GM18499 (cell line): ENCODE measurements around the gene DVL3.
A peak's percentile ranks its signal among the peaks of the same experiment; 100 is the strongest.

Experiments used
- ATAC-seq: cut with Tn5 transposase; IDR thresholded peaks from one replicate; pipeline ENCODE4 v1.9.1; 2021; ENCODE audit warnings: moderate number of reproducible peaks; ENCODE audit not compliant: insufficient read depth, unreplicated experiment

The DVL3 gene

DNA sequence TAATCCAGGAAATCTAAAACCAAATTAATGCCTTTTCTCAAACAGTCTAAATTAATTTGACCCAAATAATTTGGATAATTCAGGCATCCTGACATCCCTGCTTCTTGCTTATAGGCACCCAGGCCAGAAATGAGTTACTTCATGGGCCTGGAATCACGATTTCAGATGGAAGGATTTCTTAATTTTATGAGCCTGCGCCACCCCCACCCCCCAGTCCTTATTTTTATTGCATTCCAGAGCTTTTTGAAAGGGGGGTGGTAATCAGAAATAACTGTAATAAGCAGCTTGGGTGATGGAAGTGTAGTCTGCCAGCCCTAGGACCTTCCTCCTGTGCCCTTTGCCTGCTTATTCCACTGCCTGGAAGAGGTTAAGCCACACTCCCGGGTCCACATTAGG lies 20.8 kb downstream of the DVL3 start:
- no peak for ATAC-seq

DNA sequence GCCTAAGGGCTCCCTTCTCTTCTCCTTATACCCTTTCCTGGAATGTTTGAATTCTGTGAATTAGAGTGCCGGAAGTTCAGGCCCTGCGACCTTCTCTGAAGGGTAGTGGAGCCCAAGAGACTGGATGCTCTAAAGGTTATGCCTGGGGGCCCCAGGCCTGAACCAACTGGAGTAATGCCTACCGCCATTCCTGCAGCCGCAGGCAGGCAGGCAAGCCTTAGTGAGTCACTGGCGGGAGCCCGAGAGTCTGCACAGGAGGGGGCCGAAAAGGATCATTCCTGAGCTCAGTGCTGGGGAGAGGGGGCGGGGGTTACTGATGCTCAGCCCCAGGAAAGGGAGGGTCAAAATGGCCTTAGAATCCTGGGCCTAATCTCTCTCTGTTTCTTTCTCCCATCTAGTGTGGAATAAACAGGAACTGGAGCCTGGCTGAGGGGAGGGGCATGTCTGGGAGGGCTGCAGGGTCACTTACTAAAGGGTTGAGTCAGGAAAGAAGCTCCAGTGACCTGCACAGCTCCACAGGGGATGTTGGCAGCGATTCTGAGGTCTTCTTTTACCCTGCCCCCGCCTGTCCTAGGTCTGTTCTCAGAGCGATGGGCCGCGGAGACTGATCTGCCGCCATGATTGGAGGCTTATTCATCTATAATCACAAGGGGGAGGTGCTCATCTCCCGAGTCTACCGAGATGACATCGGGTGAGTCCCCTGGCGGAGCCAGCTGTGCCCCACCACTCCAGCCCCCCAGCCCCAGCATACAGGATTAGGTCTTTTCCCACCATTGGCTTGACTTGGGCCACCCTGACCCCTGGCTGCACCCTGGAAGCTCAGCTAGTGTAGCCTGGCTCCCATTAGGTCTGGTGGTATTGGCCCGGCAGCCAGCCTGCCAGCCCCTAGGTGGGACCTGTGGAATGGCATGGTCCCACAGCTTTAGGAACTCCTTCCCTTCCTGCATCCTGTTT lies 21.5 kb downstream of the DVL3 start:
- ATAC-seq = no peak

DNA sequence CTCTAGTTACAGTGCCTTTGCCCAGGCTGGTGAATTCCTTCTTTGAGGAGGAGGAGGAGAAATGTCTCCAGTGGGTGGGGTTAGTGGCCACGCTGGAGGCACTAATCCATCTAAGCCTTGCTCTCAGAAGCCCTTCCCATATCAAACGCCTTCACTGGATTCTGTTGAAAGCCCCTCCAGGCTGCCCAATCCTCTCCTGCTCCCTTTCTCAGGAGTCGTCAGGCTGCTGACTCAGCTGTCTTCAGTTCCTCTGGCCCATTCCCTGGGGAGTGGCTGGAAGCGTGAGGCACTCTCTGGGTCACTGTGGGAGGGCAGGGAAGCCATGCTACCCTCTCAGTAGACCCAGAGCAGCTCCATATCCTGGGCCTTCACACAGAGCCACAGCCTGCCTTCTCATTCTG lies 22.2 kb downstream of the DVL3 start:
- no peak for ATAC-seq

DNA sequence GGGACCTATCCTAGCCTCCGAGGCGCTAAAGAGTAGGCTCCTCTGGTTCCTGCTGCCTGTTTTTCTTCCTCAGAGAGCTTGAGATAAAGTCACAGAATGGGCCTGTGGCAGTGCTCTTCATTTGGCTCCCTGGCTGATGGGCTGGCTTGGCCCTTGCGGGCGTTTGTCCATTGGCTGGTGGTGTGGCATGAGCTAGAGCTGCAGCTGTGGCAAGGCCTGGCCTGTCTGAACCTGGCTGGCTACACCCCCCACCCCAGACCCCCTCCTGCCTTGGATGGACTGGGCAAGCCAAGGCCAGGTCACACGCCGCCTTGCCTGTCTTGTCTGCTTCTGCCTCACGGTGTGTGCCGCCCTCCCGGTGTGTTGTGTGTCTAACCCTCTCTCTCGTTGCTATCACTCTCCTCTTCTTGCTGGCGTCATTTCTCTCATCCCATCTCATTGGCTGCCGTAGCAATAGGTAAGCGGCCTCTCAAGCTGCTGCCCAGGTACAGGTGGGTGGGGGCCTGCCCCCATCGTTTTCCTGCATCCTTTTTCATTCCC lies 22.7 kb downstream of the DVL3 start:
- ATAC-seq = no peak

DNA sequence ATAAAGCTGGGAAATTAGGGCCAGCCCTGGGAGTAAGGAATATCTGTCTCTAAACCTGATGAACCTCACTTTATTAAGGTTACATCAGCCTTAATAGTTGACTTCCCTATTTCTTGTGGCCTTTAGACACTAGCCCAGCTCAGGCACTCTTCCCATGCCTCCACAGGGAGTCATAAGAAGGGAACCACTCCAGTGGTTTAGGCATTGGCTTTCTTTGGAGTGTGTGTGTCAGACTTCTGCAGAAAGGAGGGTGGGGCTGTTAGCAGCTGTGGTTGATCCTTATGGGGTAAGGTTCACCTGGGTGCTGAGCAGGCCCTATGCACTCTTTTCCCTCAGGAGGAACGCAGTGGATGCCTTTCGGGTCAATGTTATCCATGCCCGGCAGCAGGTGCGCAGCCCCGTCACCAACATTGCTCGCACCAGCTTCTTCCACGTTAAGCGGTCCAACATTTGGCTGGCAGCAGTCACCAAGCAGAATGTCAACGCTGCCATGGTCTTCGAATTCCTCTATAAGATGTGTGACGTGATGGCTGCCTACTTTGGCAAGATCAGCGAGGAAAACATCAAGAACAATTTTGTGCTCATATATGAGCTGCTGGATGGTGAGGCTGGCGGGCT lies 23.5 kb downstream of the DVL3 start:
- ATAC-seq = no peak

DNA sequence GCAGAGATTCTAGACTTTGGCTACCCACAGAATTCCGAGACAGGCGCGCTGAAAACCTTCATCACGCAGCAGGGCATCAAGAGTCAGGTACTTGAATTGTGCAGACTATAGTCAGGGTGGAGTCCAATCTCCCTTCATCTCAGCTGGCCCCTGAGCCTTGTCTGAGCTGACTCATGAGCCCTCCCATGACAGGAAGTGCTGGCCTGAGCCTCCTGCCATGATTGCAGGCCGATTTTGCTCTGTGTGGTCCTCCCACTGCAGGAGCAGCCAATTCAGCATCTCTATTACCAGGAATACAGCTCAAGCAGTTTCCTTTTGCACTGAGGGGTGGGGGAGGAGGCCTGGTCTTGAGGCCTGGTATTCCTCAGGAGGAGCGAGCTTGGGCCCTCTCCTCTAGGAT lies 25.0 kb downstream of the DVL3 start:
- ATAC-seq = no peak

DNA sequence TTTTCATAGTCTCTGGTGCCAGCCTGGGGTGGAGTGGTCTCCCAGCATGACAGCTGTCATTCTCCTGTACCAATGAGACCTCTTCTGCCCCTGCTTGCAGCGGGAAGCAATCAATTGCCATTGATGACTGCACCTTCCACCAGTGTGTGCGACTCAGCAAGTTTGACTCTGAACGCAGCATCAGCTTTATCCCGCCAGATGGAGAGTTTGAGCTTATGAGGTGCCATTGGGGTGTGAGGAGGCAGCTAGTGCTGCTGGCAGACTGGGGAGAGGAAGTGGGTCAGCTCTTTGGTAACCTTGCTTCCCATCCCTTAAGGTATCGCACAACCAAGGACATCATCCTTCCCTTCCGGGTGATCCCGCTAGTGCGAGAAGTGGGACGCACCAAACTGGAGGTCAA lies 26.4 kb downstream of the DVL3 start:
- ATAC-seq = no peak

DNA sequence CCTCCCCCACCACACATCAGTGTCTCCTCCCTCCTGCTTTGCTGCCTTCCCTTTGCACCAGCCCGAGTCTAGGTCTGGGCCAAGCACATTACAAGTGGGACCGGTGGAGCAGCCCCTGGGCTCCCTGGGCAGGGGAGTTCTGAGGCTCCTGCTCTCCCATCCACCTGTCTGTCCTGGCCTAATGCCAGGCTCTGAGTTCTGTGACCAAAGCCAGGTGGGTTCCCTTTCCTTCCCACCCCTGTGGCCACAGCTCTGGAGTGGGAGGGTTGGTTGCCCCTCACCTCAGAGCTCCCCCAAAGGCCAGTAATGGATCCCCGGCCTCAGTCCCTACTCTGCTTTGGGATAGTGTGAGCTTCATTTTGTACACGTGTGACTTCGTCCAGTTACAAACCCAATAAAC lies 28.5 kb downstream of the DVL3 start:
- no peak for ATAC-seq

DNA sequence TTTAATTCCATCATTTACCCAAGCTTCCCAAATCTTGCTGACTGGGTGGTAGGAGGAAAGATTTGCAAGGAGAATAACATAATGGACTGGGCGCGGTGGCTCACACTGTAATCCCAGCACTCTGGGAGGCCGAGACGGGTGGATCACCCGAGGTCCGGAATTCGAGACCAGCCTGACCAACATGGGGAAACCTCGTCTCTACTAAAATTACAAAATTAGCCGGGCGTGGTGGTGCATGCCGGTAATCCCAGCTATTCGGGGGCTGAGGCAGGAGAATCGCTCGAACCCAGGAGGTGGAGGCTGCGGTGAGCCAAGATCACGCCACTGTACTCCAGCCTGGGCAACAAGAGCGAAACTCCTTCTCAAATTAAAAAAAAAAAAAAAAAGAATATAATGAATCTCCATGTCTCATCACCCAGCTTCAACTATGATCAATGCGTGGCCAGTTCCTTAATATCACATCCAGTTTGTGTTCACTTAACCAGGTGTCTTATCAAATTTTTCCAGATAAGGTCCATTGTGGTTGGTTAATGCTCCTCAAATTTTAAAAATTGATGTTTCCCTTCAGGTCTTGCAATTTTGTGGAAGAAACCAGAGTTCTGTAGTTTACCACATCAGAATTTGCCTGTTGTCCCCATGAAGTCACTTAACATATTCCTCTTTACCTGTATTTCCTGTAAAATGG lies 29.5 kb downstream of the DVL3 start:
- no peak for ATAC-seq

DNA sequence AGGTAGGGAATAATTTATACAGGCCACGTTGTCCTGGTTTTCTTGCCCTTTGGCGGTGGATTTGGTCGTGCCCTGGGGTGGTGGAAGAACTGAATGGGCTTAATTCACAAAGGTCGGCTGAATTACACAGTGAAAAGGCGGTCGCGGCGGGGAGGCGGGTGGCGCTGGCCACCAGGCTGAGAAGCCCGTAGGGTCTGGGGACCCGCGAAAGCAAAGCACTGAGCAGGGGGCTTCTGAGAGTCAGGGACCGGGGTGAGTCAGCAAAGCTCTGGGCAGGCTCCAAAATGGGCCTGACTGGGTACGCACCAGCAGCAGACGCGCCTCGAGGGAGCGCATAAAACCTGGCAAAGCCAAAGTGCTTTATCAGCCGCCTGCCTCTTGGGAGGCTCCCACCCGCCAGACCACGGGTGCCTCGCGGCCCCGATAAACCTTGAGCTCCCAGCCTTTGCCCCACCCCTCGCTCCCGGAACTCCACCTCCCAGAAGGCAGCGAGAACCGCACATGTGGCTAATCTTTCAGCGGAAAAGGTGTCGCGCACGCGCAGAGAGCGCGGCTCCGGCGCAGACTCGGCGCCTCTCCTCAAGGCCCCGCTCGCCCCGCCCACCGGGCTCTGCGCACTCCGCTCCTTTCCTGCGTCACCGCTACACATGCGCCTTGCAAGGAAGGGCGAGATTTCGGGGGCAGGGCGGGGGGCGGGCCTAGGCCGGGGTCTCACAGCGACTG lies 30.4 kb downstream of the DVL3 start:
- ATAC-seq = peak; percentile 92

DNA sequence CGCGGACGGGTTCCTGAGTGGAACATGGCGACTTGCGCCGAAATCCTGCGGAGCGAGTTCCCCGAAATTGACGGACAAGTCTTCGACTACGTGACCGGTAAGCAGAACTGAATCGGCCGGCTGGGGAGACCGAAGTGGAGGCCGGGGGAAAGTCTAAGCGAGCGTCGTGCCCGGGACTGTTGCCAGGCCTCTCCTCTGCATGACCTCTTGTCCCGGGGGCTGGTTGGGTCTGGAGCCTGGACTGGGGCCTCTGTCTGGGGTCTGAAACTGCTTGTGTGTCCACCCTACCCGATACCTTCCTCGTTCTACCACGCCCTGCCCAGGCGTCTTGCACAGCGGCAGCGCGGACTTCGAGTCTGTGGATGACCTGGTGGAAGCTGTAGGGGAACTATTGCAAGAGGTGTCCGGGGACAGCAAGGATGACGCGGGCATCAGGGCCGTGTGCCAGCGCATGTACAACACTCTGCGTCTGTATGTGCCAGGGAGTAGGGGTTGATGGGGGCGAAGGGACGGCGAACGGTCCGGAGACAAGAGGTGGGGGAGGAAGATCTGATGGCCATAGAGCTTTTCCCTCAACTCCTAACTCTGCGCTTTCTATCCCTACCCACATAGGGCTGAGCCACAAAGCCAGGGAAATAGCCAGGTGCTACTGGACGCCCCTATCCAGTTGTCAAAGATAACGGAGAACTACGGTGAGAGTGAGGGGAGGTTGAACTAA lies 31.2 kb downstream of the DVL3 start, which contains the start of gene ABCF3:
Gene ABCF3 (plus strand): TSS at position 16 of the 718 bp plus-strand sequence. CDS start 9 bp downstream, at position 25.
- peak; percentile 3 for ATAC-seq

DNA sequence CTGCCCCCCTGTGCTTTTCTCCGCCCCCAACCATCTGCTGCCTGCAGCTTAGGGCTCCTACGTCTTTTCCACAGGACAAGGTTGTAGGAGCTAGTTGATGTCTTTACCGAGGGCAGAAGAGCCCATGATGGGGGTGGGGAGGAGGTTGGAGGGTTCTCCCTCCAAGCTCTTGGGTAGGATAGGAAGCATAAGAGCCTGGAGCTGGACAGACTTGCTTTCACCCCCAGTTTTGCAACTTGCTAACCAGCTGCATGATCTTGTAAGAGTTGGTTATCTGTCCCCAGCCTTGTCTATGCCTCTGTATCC lies 31.7 kb downstream of the DVL3 start:
- ATAC-seq = no peak

DNA sequence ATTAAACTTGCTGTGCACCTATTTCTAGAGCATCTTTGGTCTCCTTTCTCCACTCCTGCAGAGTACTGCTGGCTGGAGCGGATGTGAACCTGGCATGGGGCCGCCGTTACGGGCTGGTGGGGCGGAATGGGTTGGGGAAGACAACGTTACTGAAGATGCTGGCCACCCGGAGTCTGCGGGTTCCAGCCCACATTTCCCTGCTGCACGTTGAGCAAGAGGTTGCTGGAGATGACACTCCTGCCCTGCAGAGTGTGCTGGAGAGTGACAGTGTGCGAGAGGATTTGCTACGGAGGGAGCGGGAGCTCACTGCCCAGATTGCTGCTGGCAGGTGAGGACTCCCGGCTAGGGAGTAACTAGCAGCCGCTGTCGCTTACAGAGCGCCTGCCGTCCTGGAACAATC lies 32.9 kb downstream of the DVL3 start:
- ATAC-seq = no peak

DNA sequence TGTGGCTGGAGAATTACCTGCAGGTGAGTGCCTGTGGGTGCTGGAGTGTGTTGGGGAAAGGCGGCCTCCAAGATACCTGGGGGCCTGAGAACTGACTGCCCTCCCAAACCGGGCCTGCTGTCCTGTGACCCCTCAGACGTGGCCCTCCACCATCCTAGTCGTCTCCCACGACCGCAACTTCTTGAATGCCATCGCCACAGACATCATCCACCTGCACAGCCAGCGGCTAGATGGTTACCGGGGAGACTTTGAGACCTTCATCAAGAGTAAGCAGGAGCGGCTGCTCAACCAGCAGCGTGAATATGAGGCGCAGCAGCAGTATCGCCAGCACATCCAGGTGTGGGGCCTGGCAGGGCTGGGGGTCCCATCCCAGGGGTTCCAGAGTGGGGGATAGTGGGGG lies 34.2 kb downstream of the DVL3 start:
- no peak for ATAC-seq

DNA sequence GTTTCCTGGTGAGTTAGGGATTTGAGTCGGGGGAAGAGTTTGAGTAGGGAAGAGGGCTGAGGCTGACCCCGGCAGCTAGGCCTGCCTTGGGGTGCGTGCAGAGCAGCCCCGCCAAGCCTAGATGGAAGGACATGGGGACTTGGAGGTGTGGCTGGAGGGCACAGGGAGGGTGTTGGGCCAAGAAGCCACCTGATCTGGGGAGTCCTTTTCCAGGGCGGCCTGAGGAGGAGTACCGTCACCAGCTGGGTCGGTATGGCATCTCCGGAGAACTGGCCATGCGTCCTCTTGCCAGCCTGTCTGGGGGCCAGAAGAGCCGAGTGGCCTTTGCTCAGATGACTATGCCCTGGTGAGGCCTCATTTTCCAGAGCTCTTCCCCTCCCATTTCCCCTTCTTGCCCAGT lies 37.7 kb downstream of the DVL3 start:
- no peak for ATAC-seq

DNA sequence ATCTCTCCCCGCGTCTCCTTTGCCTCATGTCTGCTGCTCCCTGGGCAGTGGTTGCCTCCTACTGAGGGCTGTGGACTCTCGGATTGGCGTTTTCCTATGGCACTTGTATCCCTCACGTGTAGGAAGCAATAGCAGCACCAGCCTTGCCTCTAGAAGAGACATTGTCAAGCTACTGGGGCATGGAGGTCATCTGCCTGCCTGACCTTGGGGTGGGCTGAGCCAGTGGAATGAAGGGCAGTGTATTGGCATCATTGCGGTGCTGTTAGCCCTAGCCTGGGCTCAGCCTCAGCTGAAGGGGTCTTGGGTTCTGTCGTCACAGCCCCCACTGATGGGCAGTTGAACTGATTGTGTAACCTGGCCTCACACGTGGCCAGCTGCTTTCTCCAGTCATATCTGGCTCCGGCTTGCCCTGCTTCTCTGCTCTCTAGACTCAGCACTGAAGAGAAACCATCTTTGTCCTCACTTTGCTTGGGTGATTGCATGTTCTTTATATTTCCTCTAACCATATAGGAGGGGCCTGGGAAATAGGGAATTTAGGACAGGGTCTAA lies 38.9 kb downstream of the DVL3 start:
- ATAC-seq = no peak

DNA sequence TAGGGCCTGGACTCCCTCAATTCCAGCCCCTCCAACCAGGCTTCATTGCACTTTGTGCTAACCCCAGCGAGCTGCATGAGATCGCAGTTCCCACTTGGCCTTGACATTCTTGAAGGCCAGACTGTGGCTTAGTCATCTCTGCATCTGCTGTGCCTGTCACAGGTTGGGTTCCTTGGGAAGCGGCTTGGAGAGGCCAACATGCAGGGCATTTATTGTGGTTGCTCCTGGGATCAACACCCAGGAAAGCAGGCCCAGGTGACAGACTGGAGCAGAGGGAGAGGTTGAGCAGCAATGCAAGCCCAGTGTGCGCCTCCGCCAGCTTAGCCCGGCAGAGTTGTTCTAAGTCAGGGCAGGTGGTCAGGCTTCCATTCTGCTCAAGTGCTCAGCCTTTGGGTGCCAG lies 41.4 kb downstream of the DVL3 start:
- no peak for ATAC-seq

DNA sequence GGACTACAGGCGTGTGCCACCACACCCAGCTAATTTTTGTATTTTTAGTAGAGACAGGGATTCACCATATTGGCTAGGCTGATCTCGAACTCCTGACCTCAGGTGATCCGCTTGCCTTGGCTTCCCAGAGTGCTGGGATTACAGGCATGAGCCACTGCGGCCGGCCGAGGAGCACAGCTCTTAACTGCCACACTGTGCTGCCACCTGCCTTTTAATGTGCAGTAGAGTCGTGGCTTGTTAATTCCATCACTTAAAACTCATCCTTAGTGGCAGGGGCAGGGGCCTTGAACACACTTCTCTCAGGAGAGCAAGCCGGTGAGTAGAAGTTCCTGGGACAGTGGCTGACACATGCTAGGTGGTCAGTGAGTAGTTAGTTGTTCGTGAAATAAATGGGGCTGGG lies 43.3 kb downstream of the DVL3 start:
- ATAC-seq = no peak

DNA sequence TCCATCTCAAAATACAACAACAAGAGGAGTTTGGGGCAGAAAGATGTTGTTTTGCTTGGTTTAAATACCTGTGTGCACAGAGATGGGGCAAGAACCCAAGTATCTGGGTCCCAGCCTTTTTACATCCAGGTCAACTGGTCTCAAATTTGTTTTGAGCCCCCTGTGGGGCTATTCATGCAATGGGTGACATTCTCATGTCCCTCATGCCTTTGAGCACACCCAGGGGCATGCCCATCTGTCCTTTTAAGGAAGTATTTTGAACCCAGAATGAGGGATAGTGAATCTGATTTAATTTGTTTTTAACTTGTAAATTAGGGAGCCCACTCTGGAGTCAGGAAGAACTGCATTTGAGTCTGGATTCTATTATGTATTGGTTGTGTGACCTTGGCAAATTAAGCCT lies 45.6 kb downstream of the DVL3 start:
- no peak for ATAC-seq

DNA sequence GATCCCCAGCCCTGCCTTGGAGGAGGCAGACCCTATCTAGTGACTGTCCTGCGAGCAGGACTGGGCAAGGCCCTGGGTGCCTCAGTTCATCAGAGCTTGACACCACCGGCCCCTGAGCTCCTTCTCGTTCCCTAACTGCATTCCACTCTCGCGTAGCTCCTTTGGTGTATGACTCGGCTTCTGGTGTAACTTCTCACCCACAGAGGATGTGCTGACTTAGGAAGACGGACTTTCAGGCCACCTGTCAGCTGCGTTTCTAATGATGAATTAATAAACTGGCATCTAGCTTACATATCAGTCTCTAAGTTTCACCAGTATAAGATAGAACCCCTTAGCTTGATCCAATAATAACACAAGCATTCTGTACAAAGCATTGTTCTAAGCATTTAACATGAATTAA lies 48.3 kb downstream of the DVL3 start:
- no peak for ATAC-seq
